Liver (tissue), 9 donors: ENCODE results near the gene ITIH6. TPM values are rescaled to one million over a fixed set of nuclear protein-coding genes. Genes with fewer than 3 reads are reported as not detected.

ENCODE experiments used
- DNase-seq: peaks from one replicate; pipeline ENCODE4 v3.0.0-alpha.2; 2017; ENCODE audit warnings: low spot score
- H3K27ac ChIP-seq, 2 donors: one replicate each; pipeline ENCODE4 v1.7.0; 2013; ENCODE audit warnings: inconsistent platforms in 2 of 2, low read length in 2 of 2, control low read depth in 1 of 2, low read depth in 1 of 2, mild to moderate bottlenecking in 1 of 2
- H3K27me3 ChIP-seq, 4 donors: one replicate each; pipeline versions ENCODE4 v1.6.1 to v1.7.0; 2013; ENCODE audit warnings: low read length in 3 of 4, inconsistent platforms in 1 of 4, mild to moderate bottlenecking in 1 of 4, moderate library complexity in 1 of 4; ENCODE audit not compliant: control insufficient read depth in 4 of 4, insufficient read depth in 4 of 4
- H3K36me3 ChIP-seq, 4 donors: one replicate each; pipeline versions ENCODE4 v1.6.1 to v1.7.0; 2013; ENCODE audit warnings: low read length in 3 of 4, mild to moderate bottlenecking in 3 of 4, low read depth in 1 of 4, moderate library complexity in 1 of 4; ENCODE audit not compliant: control insufficient read depth in 4 of 4, insufficient read depth in 3 of 4
- H3K4me1 ChIP-seq, 4 donors: one replicate each; pipeline versions ENCODE4 v1.6.1 to v1.7.0; 2013; ENCODE audit warnings: low read length in 3 of 4, mild to moderate bottlenecking in 3 of 4, moderate library complexity in 1 of 4; ENCODE audit not compliant: control insufficient read depth in 4 of 4, insufficient read depth in 4 of 4
- H3K4me3 ChIP-seq, 3 donors: one replicate each; pipeline versions ENCODE4 v1.6.1 to v1.7.0; 2013; ENCODE audit warnings: low read length in 3 of 3, control low read depth in 1 of 3, low read depth in 1 of 3, mild to moderate bottlenecking in 1 of 3
- H3K9ac ChIP-seq, 2 donors: one replicate each; pipeline ENCODE4 v1.7.0; 2013; ENCODE audit warnings: low read length in 2 of 2, mild to moderate bottlenecking in 2 of 2, moderate library complexity in 2 of 2, control low read depth in 1 of 2, low read depth in 1 of 2
- H3K9me3 ChIP-seq, 4 donors: one replicate each; pipeline versions ENCODE4 v1.6.1 to v1.7.0; 2013; ENCODE audit warnings: low read length in 3 of 4; ENCODE audit not compliant: control insufficient read depth in 4 of 4
- ATF3 ChIP-seq: IDR thresholded peaks from 2 replicates; pipeline ENCODE4 v1.6.1; 2016; ENCODE audit warnings: antibody characterized with exemption
- CTCF ChIP-seq: fragments of 150-350 bp; IDR thresholded peaks from 2 replicates; pipeline ENCODE4 v1.5.1; 2017; ENCODE audit warnings: improper control_type of control experiment, low read depth, low read length; ENCODE audit not compliant: missing input control
- EGR1 ChIP-seq, 2 donors: IDR thresholded peaks; 2 replicates each; pipeline ENCODE4 v1.6.1; 2016 to 2018; ENCODE audit warnings: antibody characterized with exemption in 2 of 2, low read depth in 2 of 2
- FOXA1 ChIP-seq: IDR thresholded peaks from 2 replicates; pipeline ENCODE4 v1.6.1; 2016; ENCODE audit warnings: antibody characterized with exemption
- FOXA2 ChIP-seq: IDR thresholded peaks from 2 replicates; pipeline ENCODE4 v1.6.1; 2016; ENCODE audit warnings: antibody characterized with exemption
- GABPA ChIP-seq, 2 donors: IDR thresholded peaks in 1 of 2; conservative IDR thresholded peaks in 1 of 2; 2 replicates each; pipeline ENCODE4 v1.6.1; 2016; ENCODE audit warnings: antibody characterized with exemption in 2 of 2, mild to moderate bottlenecking in 1 of 2, moderate library complexity in 1 of 2
- HNF4A ChIP-seq, 2 donors: conservative IDR thresholded peaks; 2 replicates each; pipeline ENCODE4 v1.6.1; 2016; ENCODE audit warnings: antibody characterized with exemption in 2 of 2, mild to moderate bottlenecking in 2 of 2
- HNF4G ChIP-seq: IDR thresholded peaks from 2 replicates; pipeline ENCODE4 v1.6.1; 2016; ENCODE audit warnings: antibody characterized with exemption
- JUND ChIP-seq, 2 donors: IDR thresholded peaks; 2 replicates each; pipeline ENCODE4 v1.6.1; 2016; ENCODE audit warnings: antibody characterized with exemption in 2 of 2
- MAX ChIP-seq: IDR thresholded peaks from 2 replicates; pipeline ENCODE4 v1.6.1; 2016; ENCODE audit warnings: antibody characterized with exemption
- NR2F2 ChIP-seq: IDR thresholded peaks from 2 replicates; pipeline ENCODE4 v1.6.1; 2016; ENCODE audit warnings: antibody characterized with exemption
- RAD21 ChIP-seq, 2 donors: IDR thresholded peaks; 2 replicates each; pipeline ENCODE4 v1.6.1; 2016; ENCODE audit warnings: antibody characterized with exemption in 2 of 2, mild to moderate bottlenecking in 2 of 2
- REST ChIP-seq: IDR thresholded peaks from 2 replicates; pipeline ENCODE4 v1.6.1; 2016; ENCODE audit warnings: antibody characterized with exemption, mild to moderate bottlenecking
- RXRA ChIP-seq, 2 donors: IDR thresholded peaks; 2 replicates each; pipeline ENCODE4 v1.6.1; 2017 to 2018; ENCODE audit warnings: antibody characterized with exemption in 2 of 2, mild to moderate bottlenecking in 1 of 2
- SP1 ChIP-seq: IDR thresholded peaks from 2 replicates; pipeline ENCODE4 v1.6.1; 2018; ENCODE audit warnings: antibody characterized with exemption, mild to moderate bottlenecking
- TAF1 ChIP-seq: conservative IDR thresholded peaks from 2 replicates; pipeline ENCODE4 v1.6.1; 2016; ENCODE audit warnings: antibody characterized with exemption, mild to moderate bottlenecking
- YY1 ChIP-seq: IDR thresholded peaks from 2 replicates; pipeline ENCODE4 v1.6.1; 2016; ENCODE audit warnings: antibody characterized with exemption, mild to moderate bottlenecking
- ZBTB33 ChIP-seq: IDR thresholded peaks from 2 replicates; pipeline ENCODE4 v1.6.1; 2016; ENCODE audit warnings: antibody characterized with exemption
- WGBS: extraction: QIAGEN DNeasy Blood & Tissue Kit; methylation state at CpG from one replicate; pipeline ENCODE4 v1.1.7; 2013; 5-methylcytosine and 5-hydroxymethylcytosine counted together
- polyA plus RNA-seq, 2 donors: library from polyadenylated mRNA; stranded (reverse) in 1 of 2; unstranded in 1 of 2; fragments of 200-250 nt in 1 of 2; fragments of >200 nt in 1 of 2; fragmentation: Nextera tagmentation in 1 of 2; extraction: Ambion mirVana in 1 of 2; gene quantifications; one replicate each; pipeline versions ENCODE4 v1.2.1 to v1.2.3, GENCODE V29; 2013 to 2015
- total RNA-seq, 2 donors: library from RNA; depleted of rRNA; stranded (reverse); fragments of >200 nt; gene quantifications; one replicate each; pipeline ENCODE4 v1.2.3, GENCODE V29; 2014
- donor health status: healthy.
- donor health status: healthy.
- donor health status: healthy.
- donor health status: healthy.
- donor health status: healthy.

Gene ITIH6
- total and polyA plus RNA-seq, 4 donors, result not detected

- H3K27ac ChIP-seq, result no peak overlapping the region
- no peaks in the 10 kb centered on the region for H3K36me3 ChIP-seq
- DNase-seq, result no peak
- H3K4me3 ChIP-seq, result no peak overlapping the region
- H3K27me3 ChIP-seq, result no peaks in the 10 kb centered on the region
- 89% methylated on average over 1 of the region's 1 CpG for WGBS
- H3K9me3 ChIP-seq, result no peaks in the 10 kb centered on the region
- no peak overlapping the region for H3K9ac ChIP-seq
- TF ChIP-seq HNF4A (conservative IDR thresholded peaks at IDR 0.05) (no peak), FOXA2 (no peak), REST (no peak), MAX (no peak), ZBTB33 (no peak), ATF3 (no peak), NR2F2 (no peak), RXRA (IDR thresholded peaks at IDR 0.05) (no peak), YY1 (no peak), RAD21 (IDR thresholded peaks at IDR 0.05) (no peak), EGR1 (IDR thresholded peaks at IDR 0.05; ENCODE audit: low read depth in 2 of 2) (no peak), GABPA (IDR thresholded peaks at IDR 0.05 in 1 of 2, conservative IDR thresholded peaks at IDR 0.05 in 1 of 2) (no peak), HNF4G (no peak), FOXA1 (no peak), CTCF (no peak), TAF1 (no peak), JUND (IDR thresholded peaks at IDR 0.05) (no peak), SP1 (no peak)
- H3K4me1 ChIP-seq, result no peaks in the 10 kb centered on the region
Measured at GRCh38 chrX:54748626-54749025, 49.4 kb downstream of the ITIH6 start.
